Neural cell (in vitro differentiated cells): ENCODE measurements around the gene NKX2-3.

Experiments
- SMC3 ChIP-seq: fragments of 450-650 bp; conservative IDR thresholded peaks from 2 replicates; pipeline ENCODE4 v1.6.1; 2014; ENCODE audit warnings: antibody characterized with exemption, mild to moderate bottlenecking, moderate library complexity; ENCODE audit not compliant: poor library complexity
- TF ChIP-seq, protein P1 (sequence below): fragments of 450-650 bp; IDR thresholded peaks from 2 replicates; pipeline ENCODE4 v1.5.1; 2014; ENCODE audit warnings: antibody characterized with exemption, mild to moderate bottlenecking, moderate library complexity; ENCODE audit not compliant: poor library complexity, severe bottlenecking

DNA sequence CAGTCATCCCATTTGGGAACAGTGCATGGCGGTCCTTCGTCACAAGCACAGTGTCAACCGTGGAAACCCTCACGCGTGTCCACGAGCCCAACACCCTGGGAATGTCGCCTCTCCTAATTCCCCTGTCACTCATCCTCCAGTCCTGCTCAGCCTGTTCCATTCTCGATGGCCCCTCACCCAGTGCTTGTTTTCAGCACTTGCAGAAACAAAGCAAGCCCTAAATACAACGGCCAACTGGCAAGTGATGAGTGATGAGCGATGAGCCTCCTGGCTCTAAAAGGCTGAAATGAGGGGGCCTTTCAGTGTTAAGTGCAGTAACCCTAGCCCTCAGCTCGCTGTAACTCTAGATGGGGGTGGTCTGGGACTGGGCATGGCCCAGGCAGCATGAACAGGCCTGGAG, 22.6 kb downstream of the NKX2-3 start:
- TF ChIP-seq, protein P1, sequence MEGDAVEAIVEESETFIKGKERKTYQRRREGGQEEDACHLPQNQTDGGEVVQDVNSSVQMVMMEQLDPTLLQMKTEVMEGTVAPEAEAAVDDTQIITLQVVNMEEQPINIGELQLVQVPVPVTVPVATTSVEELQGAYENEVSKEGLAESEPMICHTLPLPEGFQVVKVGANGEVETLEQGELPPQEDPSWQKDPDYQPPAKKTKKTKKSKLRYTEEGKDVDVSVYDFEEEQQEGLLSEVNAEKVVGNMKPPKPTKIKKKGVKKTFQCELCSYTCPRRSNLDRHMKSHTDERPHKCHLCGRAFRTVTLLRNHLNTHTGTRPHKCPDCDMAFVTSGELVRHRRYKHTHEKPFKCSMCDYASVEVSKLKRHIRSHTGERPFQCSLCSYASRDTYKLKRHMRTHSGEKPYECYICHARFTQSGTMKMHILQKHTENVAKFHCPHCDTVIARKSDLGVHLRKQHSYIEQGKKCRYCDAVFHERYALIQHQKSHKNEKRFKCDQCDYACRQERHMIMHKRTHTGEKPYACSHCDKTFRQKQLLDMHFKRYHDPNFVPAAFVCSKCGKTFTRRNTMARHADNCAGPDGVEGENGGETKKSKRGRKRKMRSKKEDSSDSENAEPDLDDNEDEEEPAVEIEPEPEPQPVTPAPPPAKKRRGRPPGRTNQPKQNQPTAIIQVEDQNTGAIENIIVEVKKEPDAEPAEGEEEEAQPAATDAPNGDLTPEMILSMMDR = no peak
- no peak for TF ChIP-seq SMC3
